GM12878 (cell line): ENCODE data around the gene LRRIQ1.

Experiments
- CEBPB ChIP-seq, 2 experiments: fragments of 150-350 bp in 1 of 2; IDR thresholded peaks; 2 replicates each; pipeline ENCODE4 v1.6.1; 2012 to 2014; ENCODE audit warnings: low read depth in 2 of 2, low read length in 2 of 2, borderline replicate concordance in 1 of 2, inconsistent platforms in 1 of 2
- EP300 ChIP-seq, 2 experiments: fragments of 150-350 bp in 1 of 2; IDR thresholded peaks; 2 replicates each; pipeline ENCODE4 v1.6.1; 2011 to 2012; ENCODE audit warnings: low read depth in 2 of 2, low read length in 2 of 2, borderline replicate concordance in 1 of 2, improper control_type of control experiment in 1 of 2, inconsistent platforms in 1 of 2; ENCODE audit not compliant: control insufficient read depth in 1 of 2
- ESRRA ChIP-seq: IDR thresholded peaks from 2 replicates; pipeline ENCODE4 v1.6.1; 2012; ENCODE audit warnings: mild to moderate bottlenecking, low read length, improper control_type of control experiment
- HCFC1 ChIP-seq: fragments of 150-350 bp; IDR thresholded peaks from 2 replicates; pipeline ENCODE4 v1.6.1; 2014; ENCODE audit warnings: low read length
- LARP7 ChIP-seq: fragments of 450-650 bp; IDR thresholded peaks from 2 replicates; pipeline ENCODE4 v1.6.1; 2017; ENCODE audit warnings: mild to moderate bottlenecking
- MYC ChIP-seq: IDR thresholded peaks from 2 replicates; pipeline ENCODE4 v1.6.1; 2011; ENCODE audit warnings: mild to moderate bottlenecking, low read length, moderate library complexity, inconsistent platforms; ENCODE audit not compliant: insufficient read depth, insufficient replicate concordance, insufficient read length, severe bottlenecking
- POLR2A ChIP-seq: IDR thresholded peaks from 2 replicates; pipeline ENCODE4 v1.6.1; 2011; ENCODE audit warnings: low read depth, mild to moderate bottlenecking, low read length
- RFX5 ChIP-seq: IDR thresholded peaks from 2 replicates; pipeline ENCODE4 v1.6.1; 2011; ENCODE audit warnings: low read depth, low read length, improper control_type of control experiment
- TCF7 ChIP-seq: IDR thresholded peaks from 2 replicates; pipeline ENCODE4 v1.6.1; 2014; ENCODE audit warnings: antibody characterized with exemption, borderline replicate concordance
- YY1 ChIP-seq: IDR thresholded peaks from 2 replicates; pipeline ENCODE4 v1.6.1; 2011; ENCODE audit warnings: low read depth, mild to moderate bottlenecking, low read length
- TF ChIP-seq, protein P1 (sequence below), 3 experiments: IDR thresholded peaks in 2 of 3; conservative IDR thresholded peaks in 1 of 3; 2 replicates each; pipeline ENCODE4 v1.5.1; 2011; ENCODE audit warnings: low read depth in 3 of 3, low read length in 3 of 3, mild to moderate bottlenecking in 3 of 3, control low read depth in 2 of 3, moderate library complexity in 2 of 3, inconsistent platforms in 1 of 3, mixed read lengths in 1 of 3; ENCODE audit not compliant: control insufficient read depth in 2 of 3, insufficient read depth in 1 of 3; ENCODE audit errors: extremely low read depth in 1 of 3
- TF ChIP-seq, protein P2 (sequence below): fragments of 150-350 bp; IDR thresholded peaks from 2 replicates; pipeline ENCODE4 v1.6.1; 2016; ENCODE audit warnings: low read depth, low read length

DNA sequence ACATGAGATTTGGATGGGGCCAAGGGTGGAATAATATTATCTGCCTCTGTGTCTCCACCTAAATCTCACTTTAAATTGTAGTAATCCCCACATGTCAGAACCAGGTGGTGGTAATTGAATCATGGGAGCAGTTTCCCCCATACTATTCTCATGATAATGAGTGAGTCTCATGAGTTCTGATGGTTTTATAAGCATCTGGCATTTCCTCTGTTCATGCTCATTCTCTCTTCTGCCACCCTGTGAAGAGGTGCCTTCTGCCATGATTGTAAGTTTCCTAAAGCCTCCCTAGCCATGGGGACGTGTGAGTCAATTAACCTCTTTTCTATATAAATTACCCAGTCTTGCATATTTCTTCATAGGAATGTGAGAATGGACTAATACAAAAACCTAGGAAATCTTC, 29.9 kb upstream of the LRRIQ1 start:
- TF ChIP-seq HCFC1 = no peak
- TF ChIP-seq, protein P1, sequence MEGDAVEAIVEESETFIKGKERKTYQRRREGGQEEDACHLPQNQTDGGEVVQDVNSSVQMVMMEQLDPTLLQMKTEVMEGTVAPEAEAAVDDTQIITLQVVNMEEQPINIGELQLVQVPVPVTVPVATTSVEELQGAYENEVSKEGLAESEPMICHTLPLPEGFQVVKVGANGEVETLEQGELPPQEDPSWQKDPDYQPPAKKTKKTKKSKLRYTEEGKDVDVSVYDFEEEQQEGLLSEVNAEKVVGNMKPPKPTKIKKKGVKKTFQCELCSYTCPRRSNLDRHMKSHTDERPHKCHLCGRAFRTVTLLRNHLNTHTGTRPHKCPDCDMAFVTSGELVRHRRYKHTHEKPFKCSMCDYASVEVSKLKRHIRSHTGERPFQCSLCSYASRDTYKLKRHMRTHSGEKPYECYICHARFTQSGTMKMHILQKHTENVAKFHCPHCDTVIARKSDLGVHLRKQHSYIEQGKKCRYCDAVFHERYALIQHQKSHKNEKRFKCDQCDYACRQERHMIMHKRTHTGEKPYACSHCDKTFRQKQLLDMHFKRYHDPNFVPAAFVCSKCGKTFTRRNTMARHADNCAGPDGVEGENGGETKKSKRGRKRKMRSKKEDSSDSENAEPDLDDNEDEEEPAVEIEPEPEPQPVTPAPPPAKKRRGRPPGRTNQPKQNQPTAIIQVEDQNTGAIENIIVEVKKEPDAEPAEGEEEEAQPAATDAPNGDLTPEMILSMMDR (IDR thresholded peaks at IDR 0.05 in 2 of 3, conservative IDR thresholded peaks at IDR 0.05 in 1 of 3; ENCODE audit: control insufficient read depth in 2 of 3, extremely low read depth in 1 of 3, insufficient read depth in 1 of 3, low read depth in 3 of 3, low read length in 3 of 3) = no peak
- no peak for TF ChIP-seq YY1
- TF ChIP-seq, protein P2, sequence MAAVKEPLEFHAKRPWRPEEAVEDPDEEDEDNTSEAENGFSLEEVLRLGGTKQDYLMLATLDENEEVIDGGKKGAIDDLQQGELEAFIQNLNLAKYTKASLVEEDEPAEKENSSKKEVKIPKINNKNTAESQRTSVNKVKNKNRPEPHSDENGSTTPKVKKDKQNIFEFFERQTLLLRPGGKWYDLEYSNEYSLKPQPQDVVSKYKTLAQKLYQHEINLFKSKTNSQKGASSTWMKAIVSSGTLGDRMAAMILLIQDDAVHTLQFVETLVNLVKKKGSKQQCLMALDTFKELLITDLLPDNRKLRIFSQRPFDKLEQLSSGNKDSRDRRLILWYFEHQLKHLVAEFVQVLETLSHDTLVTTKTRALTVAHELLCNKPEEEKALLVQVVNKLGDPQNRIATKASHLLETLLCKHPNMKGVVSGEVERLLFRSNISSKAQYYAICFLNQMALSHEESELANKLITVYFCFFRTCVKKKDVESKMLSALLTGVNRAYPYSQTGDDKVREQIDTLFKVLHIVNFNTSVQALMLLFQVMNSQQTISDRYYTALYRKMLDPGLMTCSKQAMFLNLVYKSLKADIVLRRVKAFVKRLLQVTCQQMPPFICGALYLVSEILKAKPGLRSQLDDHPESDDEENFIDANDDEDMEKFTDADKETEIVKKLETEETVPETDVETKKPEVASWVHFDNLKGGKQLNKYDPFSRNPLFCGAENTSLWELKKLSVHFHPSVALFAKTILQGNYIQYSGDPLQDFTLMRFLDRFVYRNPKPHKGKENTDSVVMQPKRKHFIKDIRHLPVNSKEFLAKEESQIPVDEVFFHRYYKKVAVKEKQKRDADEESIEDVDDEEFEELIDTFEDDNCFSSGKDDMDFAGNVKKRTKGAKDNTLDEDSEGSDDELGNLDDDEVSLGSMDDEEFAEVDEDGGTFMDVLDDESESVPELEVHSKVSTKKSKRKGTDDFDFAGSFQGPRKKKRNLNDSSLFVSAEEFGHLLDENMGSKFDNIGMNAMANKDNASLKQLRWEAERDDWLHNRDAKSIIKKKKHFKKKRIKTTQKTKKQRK = no peak
- TF ChIP-seq MYC = no peak
- no peak for TF ChIP-seq RFX5
- TF ChIP-seq TCF7 = no peak
- no peak for TF ChIP-seq CEBPB (IDR thresholded peaks at IDR 0.05; ENCODE audit: borderline replicate concordance in 1 of 2, low read depth in 2 of 2, low read length in 2 of 2)
- TF ChIP-seq EP300 (IDR thresholded peaks at IDR 0.05; ENCODE audit: borderline replicate concordance in 1 of 2, control insufficient read depth in 1 of 2, low read depth in 2 of 2, low read length in 2 of 2) = no peak
- TF ChIP-seq ESRRA = no peak
- no peak for TF ChIP-seq POLR2A
- no peak for TF ChIP-seq LARP7
